ENCODE measurements around the gene CEP112. TPM values are rescaled to one million over a fixed set of nuclear protein-coding genes. Genes with fewer than 3 reads are reported as not detected.

The CEP112 gene
- total RNA-seq, 1 donor from 2014 or later: 3.8 TPM

DNA sequence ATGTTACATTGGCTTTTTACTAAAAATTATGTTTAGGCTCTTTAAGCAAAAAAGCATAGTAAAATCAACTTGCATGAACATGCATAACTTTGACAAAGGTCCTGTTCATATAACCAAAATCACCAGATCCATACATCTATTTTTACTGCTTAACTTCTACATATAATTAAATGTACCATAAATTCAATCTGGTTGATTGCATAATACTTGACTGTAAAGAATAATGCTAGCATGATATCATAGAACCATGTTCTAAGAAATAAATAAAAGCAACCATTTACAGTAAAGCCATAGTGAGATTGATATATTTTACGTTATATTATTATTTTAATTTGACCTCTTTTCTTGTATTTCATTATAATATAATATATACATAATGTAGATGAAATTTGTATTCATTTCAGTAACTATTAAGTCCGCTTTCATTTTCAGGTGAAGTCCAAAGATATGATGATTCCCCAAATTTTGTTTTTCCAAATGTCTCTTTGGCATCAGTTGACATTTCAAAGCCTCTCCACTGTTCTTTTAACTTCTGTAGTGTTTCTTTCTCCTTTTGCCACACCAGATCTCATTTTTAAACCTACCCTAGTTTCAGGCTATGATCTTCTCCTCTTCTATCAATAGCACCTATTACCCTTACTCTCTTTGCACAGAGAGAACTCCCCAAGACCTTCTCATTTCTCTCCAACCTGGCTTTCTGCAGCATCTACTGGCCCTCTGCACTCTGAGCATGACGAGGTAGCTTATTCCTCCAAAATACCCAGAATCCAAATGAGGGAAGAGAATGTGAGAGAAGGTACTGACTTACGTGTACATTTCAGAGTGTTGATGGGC, 35.5 kb upstream of the CEP112 start:
- Mint-ChIP-seq H3K4me1 (no peaks in the 10 kb centered on the region), H3K36me3 (ENCODE audit: low read depth) (no peaks in the 10 kb centered on the region), H3K27me3 (peaks cover 18% of the 10 kb centered on the region), H3K4me3 (no peak overlapping the region), H3K27ac (no peak overlapping the region), H3K9me3 (no peaks in the 10 kb centered on the region)
- no peak for ATAC-seq (ENCODE audit: low read depth)
- DNase-seq: no peak
- no peak for TF ChIP-seq CTCF (IDR thresholded peaks at IDR 0.05)
- POLR2A ChIA-PET: no interaction called here
- intact Hi-C loops (cut with micrococcal nuclease): no loop called here
- CTCF ChIA-PET: no interaction called here

GRCh38 chr17:66222798-66223350, 30.9 kb upstream of the CEP112 start:
- Mint-ChIP-seq H3K27ac (no peak overlapping the region), H3K27me3 (peaks cover 16% of the 10 kb centered on the region), H3K36me3 (ENCODE audit: low read depth) (no peaks in the 10 kb centered on the region), H3K9me3 (no peaks in the 10 kb centered on the region), H3K4me3 (no peak overlapping the region), H3K4me1 (no peaks in the 10 kb centered on the region)
- TF ChIP-seq CTCF (IDR thresholded peaks at IDR 0.05): no peak
- ChIA-PET POLR2A (no interaction called here), CTCF (no interaction called here)
- intact Hi-C loops (cut with micrococcal nuclease): no loop called here
- ATAC-seq (ENCODE audit: low read depth): no peak
- no peak for DNase-seq

- no peak for ATAC-seq (ENCODE audit: low read depth)
- Mint-ChIP-seq H3K36me3 (ENCODE audit: low read depth) (no peaks in the 10 kb centered on the region), H3K27me3 (peaks cover 13% of the 10 kb centered on the region), H3K27ac (no peak overlapping the region), H3K4me3 (no peak overlapping the region), H3K9me3 (no peaks in the 10 kb centered on the region), H3K4me1 (no peaks in the 10 kb centered on the region)
- CTCF ChIA-PET: no interaction called here
- TF ChIP-seq CTCF (IDR thresholded peaks at IDR 0.05): no peak
- POLR2A ChIA-PET: no interaction called here
- intact Hi-C loops (cut with micrococcal nuclease): no loop called here
- DNase-seq: no peak
Observed at GRCh38 chr17:66221755-66222530, 30.0 kb upstream of the CEP112 start.

- no peaks in the 10 kb centered on the region for H3K36me3 Mint-ChIP-seq (ENCODE audit: low read depth)
- intact Hi-C loops (cut with micrococcal nuclease): no loop called here
Observed at GRCh38 chr17:66221343-66221742, 29.4 kb upstream of the CEP112 start.

More at GRCh38 chr17:66221343-66221742, 29.4 kb upstream of the CEP112 start:
- no peak for DNase-seq
- ChIA-PET CTCF (no interaction called here), POLR2A (no interaction called here)
- Mint-ChIP-seq H3K27me3 (peaks cover 16% of the 10 kb centered on the region), H3K4me3 (no peak overlapping the region), H3K4me1 (no peaks in the 10 kb centered on the region), H3K9me3 (no peaks in the 10 kb centered on the region), H3K27ac (no peak overlapping the region)
- ATAC-seq (ENCODE audit: low read depth): no peak
- TF ChIP-seq CTCF (IDR thresholded peaks at IDR 0.05): no peak

Measured in activated B cell treated with CpG ODN at 0.5 μM for 24 hours (primary cell).